HG02943 (cell line): ENCODE data around the gene OPRL1.

Experiments used
- ATAC-seq: cut with Tn5 transposase; IDR thresholded peaks from one replicate; pipeline ENCODE4 v1.9.1; 2021; ENCODE audit warnings: mild to moderate bottlenecking, low read depth, moderate library complexity; ENCODE audit not compliant: unreplicated experiment

Gene OPRL1

GRCh38 chr20:64100946-64101688 is 21.2 kb downstream of the OPRL1 start:
- no peak for ATAC-seq

DNA sequence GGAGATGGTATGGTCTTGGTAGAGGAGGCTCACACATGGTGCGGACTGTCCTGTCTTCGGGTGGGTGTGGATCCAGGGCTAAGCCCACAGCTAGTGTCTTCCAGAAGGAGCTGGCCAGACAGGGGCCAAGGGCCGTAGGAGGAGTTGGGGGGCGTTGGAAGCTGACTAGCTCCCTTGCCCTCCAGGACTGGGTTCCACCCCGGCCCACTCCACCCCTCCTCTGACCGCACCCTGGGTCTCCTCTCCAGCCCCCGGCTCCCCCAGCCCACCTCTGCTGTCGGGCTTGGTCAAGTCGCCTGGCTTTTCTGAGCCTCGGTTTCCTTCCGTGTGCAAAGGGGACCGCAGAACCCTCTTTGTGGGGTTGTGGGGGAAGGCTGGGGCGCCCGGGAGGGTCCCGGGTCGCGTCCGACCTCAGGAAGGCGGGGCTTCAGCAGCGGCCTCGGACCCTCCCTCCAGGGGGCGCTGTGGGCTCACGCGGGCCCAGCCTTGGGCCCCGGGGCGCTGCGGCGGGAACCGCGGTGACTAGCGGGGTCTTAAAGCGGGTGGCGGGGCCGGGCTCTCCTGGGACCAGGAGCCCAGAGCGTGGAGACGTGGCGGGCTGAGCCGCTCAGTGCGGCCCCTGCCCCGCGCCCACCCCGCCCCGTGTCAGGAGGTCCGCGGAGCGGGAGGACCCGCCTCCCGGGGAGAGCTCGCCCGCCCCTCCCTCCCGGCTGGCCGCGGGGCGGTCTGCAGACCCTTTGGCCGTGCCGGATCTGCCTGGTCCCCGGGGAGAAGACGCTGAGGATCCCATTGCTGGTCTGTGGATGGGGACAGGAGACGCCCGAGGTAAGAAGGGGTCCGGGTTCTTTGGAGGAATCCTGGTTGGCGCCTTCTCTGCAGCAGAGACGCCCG is 22.1 kb downstream of the OPRL1 start:
- no peak for ATAC-seq

- ATAC-seq: no peak
Measured at GRCh38 chr20:64102647-64103354, 22.9 kb downstream of the OPRL1 start.

DNA sequence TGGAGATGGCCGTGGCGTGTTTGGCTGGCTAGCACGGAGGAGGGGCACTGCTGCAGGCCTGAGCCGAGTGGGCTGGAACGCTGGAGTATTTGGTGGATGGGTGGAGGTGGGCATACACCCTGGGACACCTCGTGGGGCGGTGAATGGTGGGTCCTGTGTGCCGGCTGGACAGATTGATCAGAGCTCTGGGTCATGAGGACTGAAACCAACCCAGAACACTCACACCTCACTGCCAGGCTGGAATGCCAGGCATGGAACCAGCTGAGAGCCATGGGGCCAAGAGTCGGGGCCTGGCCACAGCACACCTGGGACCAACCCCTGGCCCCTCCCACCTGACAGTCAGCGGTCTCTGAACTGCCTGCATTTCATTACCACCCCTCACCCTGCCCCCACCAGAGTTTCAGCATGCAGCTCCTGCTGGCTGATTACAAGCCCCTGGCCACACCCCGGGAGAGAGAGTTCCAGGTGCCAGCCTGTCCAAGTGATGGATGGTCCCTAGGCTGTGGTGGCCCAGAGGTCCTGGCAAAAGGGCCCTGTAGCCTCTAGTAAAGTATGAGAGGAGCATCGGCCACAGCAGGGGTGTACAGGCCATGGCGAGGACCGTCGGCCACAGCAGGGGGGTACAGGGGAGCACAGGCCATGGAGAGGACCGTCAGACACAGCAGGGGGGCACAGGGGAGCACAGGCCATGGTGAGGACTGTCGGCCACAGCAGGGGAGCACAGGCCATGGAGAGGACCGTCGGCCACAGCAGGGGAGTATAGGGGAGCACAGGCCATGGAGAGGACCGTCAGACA is 24.2 kb downstream of the OPRL1 start:
- no peak for ATAC-seq

DNA sequence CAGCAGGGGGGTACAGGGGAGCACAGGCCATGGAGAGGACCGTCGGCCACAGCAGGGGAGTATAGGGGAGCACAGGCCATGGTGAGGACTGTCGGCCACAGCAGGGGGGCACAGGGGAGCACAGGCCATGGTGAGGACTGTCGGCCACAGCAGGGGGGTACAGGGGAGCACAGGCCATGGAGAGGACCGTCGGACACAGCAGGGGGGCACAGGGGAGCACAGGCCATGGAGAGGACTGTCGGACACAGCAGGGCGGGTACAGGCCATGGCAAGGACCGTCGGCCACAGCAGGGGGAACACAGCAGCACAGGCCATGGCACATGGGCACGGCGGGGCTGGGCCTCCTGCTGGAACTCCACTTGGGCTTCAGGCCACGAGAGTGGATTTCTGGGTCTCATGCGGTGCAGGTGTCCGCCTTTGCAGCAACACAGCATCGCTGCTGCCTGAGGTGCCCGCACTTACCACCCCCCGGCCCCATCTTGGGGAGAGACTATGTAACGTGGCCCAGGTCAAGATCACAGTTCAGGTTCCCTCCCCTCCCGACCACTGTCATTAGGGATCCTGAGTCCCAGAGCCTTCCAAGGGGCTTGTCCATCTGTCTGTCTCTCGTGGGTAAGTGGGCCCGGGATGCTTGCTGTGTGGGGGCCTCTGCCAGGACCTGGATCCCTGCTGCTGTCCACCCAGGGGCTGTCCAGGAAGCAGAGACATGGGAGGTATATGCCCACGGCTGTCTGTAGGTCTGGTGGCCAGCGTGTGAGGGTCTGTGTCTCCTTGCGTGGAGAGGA is 25.0 kb downstream of the OPRL1 start:
- no peak for ATAC-seq

- no peak for ATAC-seq
Measured at GRCh38 chr20:64105846-64106434, 26.1 kb downstream of the OPRL1 start.

- no peak for ATAC-seq
Measured at GRCh38 chr20:64106435-64106961, 26.6 kb downstream of the OPRL1 start.

DNA sequence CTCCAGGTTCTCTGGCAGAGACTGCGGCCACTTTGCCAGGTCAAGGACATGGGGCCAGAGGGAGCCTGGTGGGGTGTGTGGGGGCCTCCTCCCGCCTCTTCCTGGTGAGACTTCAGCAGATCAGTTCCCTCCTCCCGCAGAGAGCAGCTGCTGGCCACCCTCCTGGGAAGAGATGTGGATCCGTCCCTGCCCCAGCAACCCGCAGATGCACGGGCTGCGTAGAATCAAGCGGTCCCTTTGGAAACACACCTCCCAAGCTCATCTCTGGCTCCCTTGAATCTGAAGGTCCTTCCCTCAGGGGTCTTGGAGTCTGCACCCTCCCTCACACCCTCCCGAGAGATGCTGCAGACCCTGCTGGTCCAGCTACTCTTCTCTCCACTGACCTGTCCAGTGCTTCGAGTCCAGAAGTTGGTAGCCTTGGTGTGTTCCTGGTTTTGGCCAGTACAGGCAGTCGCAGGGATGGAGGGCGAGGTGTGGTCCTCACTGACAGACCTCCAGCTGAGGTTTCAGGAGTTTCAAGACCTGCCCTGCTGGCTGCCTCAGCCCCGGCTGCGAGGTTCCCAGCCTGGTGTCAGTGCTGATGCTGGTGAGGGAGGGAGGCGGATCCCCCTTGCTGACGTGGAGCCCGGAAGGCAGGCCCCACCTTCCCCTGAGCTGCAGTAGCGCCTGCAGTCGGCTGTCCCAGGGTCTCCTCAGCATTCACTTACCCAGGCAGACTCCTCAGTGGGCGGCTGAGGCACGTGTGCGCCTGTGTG is 27.3 kb downstream of the OPRL1 start, which contains the start of gene NPBWR2:
Gene NPBWR2 (minus strand): TSS at position 585 of the 755 bp plus-strand sequence. CDS start 734 bp downstream, outside the sequence.
- no peak for ATAC-seq

DNA sequence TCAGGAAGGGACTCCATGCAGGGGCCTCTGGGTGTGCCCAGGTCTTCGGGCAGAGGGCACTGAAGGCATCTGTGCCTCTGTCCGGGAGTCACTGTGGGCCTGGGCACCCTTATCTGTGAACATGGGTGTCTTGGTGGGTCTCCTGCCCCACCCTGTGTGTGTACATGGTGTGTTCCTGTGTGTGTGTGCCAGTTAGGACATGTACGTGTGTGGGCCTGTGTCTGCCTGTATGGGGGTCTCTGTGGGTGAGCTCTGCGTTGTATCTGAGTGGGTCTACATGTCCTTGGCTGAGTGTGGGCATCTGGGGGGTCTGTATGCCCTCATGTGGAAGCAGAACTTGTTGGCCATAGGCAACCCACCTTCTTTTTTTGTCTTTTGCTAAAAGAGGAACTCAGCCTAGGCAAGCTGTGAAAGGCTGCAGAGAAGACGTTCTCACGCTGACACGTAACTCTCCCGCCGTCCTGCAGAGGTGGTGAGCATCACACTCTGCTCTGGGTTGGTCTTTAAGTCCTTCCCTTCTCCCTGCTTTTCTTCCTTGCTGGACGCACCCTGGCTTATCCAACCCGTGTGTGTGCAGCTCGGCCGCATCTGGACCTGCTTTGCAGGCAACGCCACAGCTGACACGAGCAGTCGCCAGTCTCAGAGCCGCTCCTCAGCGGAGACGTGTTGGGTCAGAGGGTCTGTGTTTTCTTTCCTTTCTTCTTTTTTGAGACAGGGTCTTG is 28.0 kb downstream of the OPRL1 start:
- ATAC-seq: no peak

GRCh38 chr20:64108731-64109681 is 29.1 kb downstream of the OPRL1 start:
- ATAC-seq: no peak

DNA sequence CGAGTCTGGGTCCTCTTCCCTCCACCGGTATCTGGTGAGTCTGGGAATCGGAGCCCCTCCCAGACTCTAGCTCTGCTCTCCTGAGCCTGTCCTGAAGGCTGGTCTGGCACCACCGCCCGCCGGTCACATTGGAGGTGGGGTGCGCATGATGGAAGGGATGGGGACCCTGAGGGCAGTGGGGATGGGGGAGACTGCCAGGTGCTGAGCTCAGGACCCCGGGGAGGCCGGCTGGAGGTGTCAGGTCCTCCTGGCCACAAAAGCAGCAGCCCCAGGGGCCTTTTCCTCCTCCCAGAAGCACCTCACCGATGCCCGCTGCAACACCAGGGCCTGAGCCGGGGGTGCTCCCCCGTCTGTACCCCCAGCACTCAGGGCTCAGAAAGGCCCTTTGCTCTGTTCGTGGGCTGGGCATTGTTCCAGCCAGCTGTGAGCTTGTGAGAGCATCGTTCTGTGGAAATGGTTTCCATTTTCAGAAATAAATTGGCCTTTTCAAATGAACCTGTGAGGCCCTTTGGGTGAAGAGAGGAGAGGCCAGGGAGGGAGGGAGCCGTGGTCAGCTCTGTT is 30.0 kb downstream of the OPRL1 start:
- ATAC-seq: no peak

DNA sequence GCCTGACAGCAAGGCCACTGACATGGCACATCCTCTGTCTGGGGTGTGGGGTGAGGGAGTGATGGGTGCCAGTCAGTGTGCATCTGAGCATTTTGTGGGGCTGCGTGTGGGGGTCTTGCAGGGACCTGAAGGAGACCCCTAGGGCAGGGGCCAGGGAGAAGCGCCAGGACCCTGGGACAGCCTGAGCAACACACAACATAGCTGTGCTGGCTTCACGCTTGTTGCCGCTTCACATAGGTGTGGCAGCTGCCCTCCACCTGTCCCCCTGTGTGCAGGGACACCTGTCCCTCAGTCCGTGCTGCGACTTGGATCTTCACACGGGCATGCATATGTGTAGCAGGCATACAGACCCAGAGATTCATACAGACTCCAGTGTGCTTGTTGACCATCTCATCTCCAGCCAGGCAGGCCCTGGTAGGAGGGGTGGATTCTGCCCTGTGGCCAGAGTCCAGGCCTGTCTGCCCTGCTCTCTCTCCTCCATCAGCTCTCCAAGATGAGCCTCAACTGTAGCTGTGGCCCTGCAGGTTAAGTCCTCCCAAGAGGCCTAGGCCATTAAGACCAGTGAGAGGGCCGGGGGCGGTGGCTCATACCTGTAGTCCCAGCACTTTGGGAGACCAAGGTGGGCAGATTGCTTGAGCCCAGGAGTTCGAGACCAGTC is 30.7 kb downstream of the OPRL1 start:
- no peak for ATAC-seq

DNA sequence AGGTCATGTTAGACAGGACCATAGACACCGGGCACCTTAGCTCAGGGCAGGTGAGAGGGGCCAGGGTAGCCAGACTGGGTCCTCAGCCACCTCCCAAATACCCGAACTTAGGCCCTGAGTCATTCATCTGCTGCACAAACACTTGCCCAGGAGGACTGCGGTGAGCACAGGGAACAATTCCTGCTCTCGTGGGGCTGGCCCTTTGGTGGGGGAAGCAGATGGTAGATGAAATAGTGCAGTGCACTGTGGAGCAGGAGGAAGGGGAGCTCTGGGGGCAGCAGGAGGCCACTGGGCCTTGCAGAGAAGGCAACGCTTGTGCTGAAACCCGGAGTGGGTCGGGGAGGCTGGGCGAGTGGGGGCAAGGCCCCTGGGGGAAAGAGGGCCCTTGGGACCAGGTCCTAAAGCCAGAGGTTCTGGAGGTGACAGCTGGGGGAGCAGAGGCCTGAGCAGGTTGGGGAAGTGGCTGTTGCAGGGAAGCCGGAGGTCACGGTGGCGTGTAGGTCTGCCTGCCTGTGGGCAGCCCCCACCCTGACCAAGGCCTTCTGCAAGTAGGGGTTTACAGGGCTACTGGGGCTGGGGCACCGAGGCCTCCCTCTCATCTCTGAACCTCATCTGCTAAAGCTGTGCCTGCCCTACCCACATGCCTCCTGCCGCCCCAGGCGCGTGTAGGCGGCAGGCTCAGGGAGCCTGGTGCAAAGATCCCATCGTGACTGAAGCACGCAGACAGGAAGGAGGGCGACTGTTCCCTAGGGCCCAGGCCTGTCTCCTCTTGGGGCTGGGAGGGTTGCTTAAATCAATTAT is 32.2 kb downstream of the OPRL1 start:
- ATAC-seq: no peak

DNA sequence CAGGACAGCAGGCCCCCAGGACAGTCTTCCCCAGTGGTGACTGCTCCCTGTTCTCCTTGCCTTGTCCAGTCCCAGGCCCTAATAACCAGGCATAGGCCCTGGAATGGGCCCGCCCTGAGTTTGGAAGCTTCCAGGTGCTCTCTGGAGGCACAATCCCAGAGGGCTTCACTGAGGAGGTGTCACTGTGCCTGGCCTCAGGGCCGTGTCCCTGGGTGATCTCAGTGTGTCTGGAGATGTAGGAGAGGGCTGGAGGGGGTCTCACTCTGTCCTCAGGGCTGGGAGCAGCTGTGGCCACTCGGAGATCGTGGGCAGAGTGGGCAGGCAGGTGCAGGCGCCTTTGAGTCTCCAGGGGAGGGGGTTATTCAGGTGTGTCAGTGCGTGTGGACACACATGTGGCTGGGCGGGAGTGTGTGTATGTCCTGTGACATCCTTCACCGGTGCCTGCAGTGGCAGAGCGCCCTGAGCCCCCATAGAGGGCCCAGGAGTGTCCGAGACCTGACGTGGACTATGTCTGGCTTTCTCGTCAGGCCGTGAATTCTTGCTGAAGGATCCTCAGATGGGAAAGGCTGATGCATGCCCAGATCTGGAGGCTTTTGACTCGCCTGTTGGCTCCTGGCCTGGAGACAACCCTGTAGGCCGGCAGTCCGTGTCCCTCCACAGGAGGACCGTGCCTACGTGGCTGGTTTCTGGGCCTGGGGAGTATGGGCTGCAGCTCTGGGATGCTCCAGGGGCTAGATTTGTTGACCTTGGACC is 33.0 kb downstream of the OPRL1 start:
- no peak for ATAC-seq
